HepG2 (cell line): ENCODE measurements around the gene MEMO1. TPM values are rescaled to one million over a fixed set of nuclear protein-coding genes. Genes with fewer than 3 reads are reported as not detected.

Source experiments
- AHR ChIP-seq: IDR thresholded peaks from 2 replicates; pipeline ENCODE4 v1.6.1; 2018; ENCODE audit warnings: missing genetic modification reagents, missing compliant biosample characterization
- CAMTA2 ChIP-seq: sonication (generic); formaldehyde crosslinking; IDR thresholded peaks from 2 replicates; pipeline ENCODE4 v1.4.0; 2020; ENCODE audit warnings: mild to moderate bottlenecking, missing genetic modification reagents, borderline replicate concordance
- CENPT ChIP-seq: sonication (generic); formaldehyde crosslinking; IDR thresholded peaks from 2 replicates; pipeline ENCODE4 v1.8.0; 2022; ENCODE audit warnings: low read depth, mild to moderate bottlenecking, moderate library complexity, missing genetic modification reagents
- EP300 ChIP-seq, 3 experiments: sonication (generic) in 1 of 3; formaldehyde crosslinking in 1 of 3; IDR thresholded peaks; 2 replicates each; pipeline versions ENCODE4 v1.5.1 to v1.6.1; 2011 to 2020; ENCODE audit warnings: low read depth in 2 of 3, low read length in 2 of 3, borderline replicate concordance in 1 of 3, improper control_type of control experiment in 1 of 3, mild to moderate bottlenecking in 1 of 3, missing genetic modification reagents in 1 of 3, moderate library complexity in 1 of 3
- FOXA1 ChIP-seq, 2 experiments: fragments of 450-650 bp in 1 of 2; sonication (generic) in 1 of 2; formaldehyde crosslinking in 1 of 2; IDR thresholded peaks; 2 replicates each; pipeline versions ENCODE4 v1.4.0 to v1.6.1; 2016 to 2020; ENCODE audit warnings: missing genetic modification reagents in 1 of 2
- HNRNPUL1 ChIP-seq: fragments of 200-400 bp; formaldehyde crosslinking; IDR thresholded peaks from 2 replicates; pipeline ENCODE4 v1.6.1; 2017; ENCODE audit warnings: low read depth, mild to moderate bottlenecking, low read length, moderate library complexity
- NR2F6 ChIP-seq, 2 experiments: IDR thresholded peaks; 2 replicates each; pipeline ENCODE4 v1.6.1; 2016; ENCODE audit warnings: antibody characterized with exemption in 1 of 2, mild to moderate bottlenecking in 1 of 2
- NR3C1 ChIP-seq: sonication (generic); formaldehyde crosslinking; IDR thresholded peaks from 2 replicates; pipeline ENCODE4 v1.4.0; 2020; ENCODE audit warnings: missing genetic modification reagents
- PPARG ChIP-seq: conservative IDR thresholded peaks from 2 replicates; pipeline ENCODE4 v1.6.1; 2016; ENCODE audit warnings: missing biosample characterization, missing genetic modification reagents
- REL ChIP-seq: sonication (generic); formaldehyde crosslinking; conservative IDR thresholded peaks from 2 replicates; pipeline ENCODE4 v1.8.0; 2022; ENCODE audit warnings: mild to moderate bottlenecking, missing genetic modification reagents, moderate library complexity
- RFX5 ChIP-seq: IDR thresholded peaks from 2 replicates; pipeline ENCODE4 v1.6.1; 2011; ENCODE audit warnings: low read depth, low read length, improper control_type of control experiment
- SNAI1 ChIP-seq: sonication (generic); formaldehyde crosslinking; IDR thresholded peaks from 2 replicates; pipeline ENCODE4 v1.5.0; 2020; ENCODE audit warnings: mild to moderate bottlenecking, missing genetic modification reagents, borderline replicate concordance
- SP4 ChIP-seq: sonication (generic); formaldehyde crosslinking; IDR thresholded peaks from 2 replicates; pipeline ENCODE4 v1.8.1; 2023; ENCODE audit warnings: mild to moderate bottlenecking, missing genetic modification reagents
- TAF15 ChIP-seq: fragments of 200-400 bp; formaldehyde crosslinking; IDR thresholded peaks from one replicate; pipeline ENCODE4 v1.6.1; 2018; ENCODE audit warnings: mild to moderate bottlenecking, low read depth, low read length; ENCODE audit not compliant: poor library complexity, severe bottlenecking
- TFDP2 ChIP-seq: sonication (generic); formaldehyde crosslinking; IDR thresholded peaks from 2 replicates; pipeline ENCODE4 v1.4.0; 2020; ENCODE audit warnings: missing genetic modification reagents
- ZFP36L2 ChIP-seq: sonication (generic); formaldehyde crosslinking; IDR thresholded peaks from 2 replicates; pipeline ENCODE4 v1.4.0; 2020; ENCODE audit warnings: missing genetic modification reagents
- ZNF136 ChIP-seq: sonication (generic); formaldehyde crosslinking; IDR thresholded peaks from 2 replicates; pipeline ENCODE4 v1.8.1; 2022; ENCODE audit warnings: low read depth, mild to moderate bottlenecking, moderate library complexity, missing genetic modification reagents
- ZNF451 ChIP-seq: sonication (generic); formaldehyde crosslinking; IDR thresholded peaks from 2 replicates; pipeline ENCODE4 v1.5.0; 2020; ENCODE audit warnings: mild to moderate bottlenecking, missing genetic modification reagents
- ZNF644 ChIP-seq: IDR thresholded peaks from 2 replicates; pipeline ENCODE4 v1.6.1; 2016; ENCODE audit warnings: low read depth
- ZNF737 ChIP-seq: sonication (generic); formaldehyde crosslinking; IDR thresholded peaks from 2 replicates; pipeline ENCODE4 v1.5.0; 2020; ENCODE audit warnings: missing genetic modification reagents, mild to moderate bottlenecking, borderline replicate concordance
- polyA plus RNA-seq, 8 experiments: library from polyadenylated mRNA; depleted of rRNA in 3 of 8; stranded (reverse) in 7 of 8; unstranded in 1 of 8; fragments of >200 nt; fragmentation: Illumina TruSeq in 4 of 8; extraction: Trizol in 4 of 8; gene quantifications; 2 replicates each; pipeline versions ENCODE4 v1.2.1 to v1.2.3, GENCODE V29; 2011 to 2016; ENCODE audit warnings: low read depth in 4 of 8, missing spikeins in 1 of 8, mixed read lengths in 1 of 8; ENCODE audit not compliant: insufficient read depth in 1 of 8
- total RNA-seq, 5 experiments: library from RNA; depleted of rRNA; stranded (reverse); fragments of >200 nt; fragmentation: Illumina TruSeq; extraction: Trizol; gene quantifications; 2 replicates each; pipeline ENCODE4 v1.2.3, GENCODE V29; 2016; ENCODE audit warnings: low read depth in 1 of 5
- TF ChIP-seq, protein P1 (sequence below): sonication (generic); formaldehyde crosslinking; IDR thresholded peaks from 2 replicates; pipeline ENCODE4 v1.5.0; 2020; ENCODE audit warnings: mild to moderate bottlenecking, missing genetic modification reagents

MEMO1 gene
- total and polyA plus RNA-seq, 2 of the 13 experiments (the other 11 are each of a cell fraction or from before 2014, with no cell fraction given): 69.8 to 81.6 TPM

GRCh38 chr2:32010670-32011484 lies at the start of gene MEMO1 (continued):
- TF ChIP-seq TFDP2 (CRISPR knock-in tag) (peak; percentile 89), NR3C1 (CRISPR knock-in tag) (no peak), CENPT (CRISPR knock-in tag) (no peak), RFX5 (peak; percentile 44), FOXA1 (IDR thresholded peaks at IDR 0.05) (no peak), FOXA1 (CRISPR knock-in tag; IDR thresholded peaks at IDR 0.05) (peak; percentile 32; the same call in 1 of the 2 replicates), NR2F6 (IDR thresholded peaks at IDR 0.05) (peak; percentile 15; the same call in 1 of the 2 replicates), NR2F6 (CRISPR knock-in tag; IDR thresholded peaks at IDR 0.05) (no peak; the same call in 1 of the 2 replicates), HNRNPUL1 (peak; percentile 91), SNAI1 (CRISPR knock-in tag) (peak; percentile 84; the same call in 1 of the 2 replicates), REL (CRISPR knock-in tag) (0 out of 2 replicates have a peak, but pooled peaks have one; percentile 89), ZNF644 (CRISPR knock-in tag) (peak; percentile 50), ZFP36L2 (no peak; the same call in 1 of the 2 replicates), SP4 (CRISPR knock-in tag) (peak; percentile 95), ZNF136 (CRISPR knock-in tag) (peak; percentile 98), CAMTA2 (CRISPR knock-in tag) (peak; percentile 94), EP300 (IDR thresholded peaks at IDR 0.05; ENCODE audit: low read depth in 2 of 2, low read length in 2 of 2) (peak; percentile 55 to 65), EP300 (CRISPR knock-in tag; IDR thresholded peaks at IDR 0.05; ENCODE audit: borderline replicate concordance) (peak; percentile 79), ZNF737 (CRISPR knock-in tag) (peak; percentile 96), AHR (CRISPR knock-in tag) (peak; percentile 94; the same call in 1 of the 2 replicates), PPARG (CRISPR knock-in tag) (peak; percentile 70; the same call in 1 of the 2 replicates), TAF15 (peak; percentile 99), ZNF451 (CRISPR knock-in tag) (0 out of 2 replicates have a peak, but pooled peaks have one; percentile 46)
- TF ChIP-seq, protein P1, sequence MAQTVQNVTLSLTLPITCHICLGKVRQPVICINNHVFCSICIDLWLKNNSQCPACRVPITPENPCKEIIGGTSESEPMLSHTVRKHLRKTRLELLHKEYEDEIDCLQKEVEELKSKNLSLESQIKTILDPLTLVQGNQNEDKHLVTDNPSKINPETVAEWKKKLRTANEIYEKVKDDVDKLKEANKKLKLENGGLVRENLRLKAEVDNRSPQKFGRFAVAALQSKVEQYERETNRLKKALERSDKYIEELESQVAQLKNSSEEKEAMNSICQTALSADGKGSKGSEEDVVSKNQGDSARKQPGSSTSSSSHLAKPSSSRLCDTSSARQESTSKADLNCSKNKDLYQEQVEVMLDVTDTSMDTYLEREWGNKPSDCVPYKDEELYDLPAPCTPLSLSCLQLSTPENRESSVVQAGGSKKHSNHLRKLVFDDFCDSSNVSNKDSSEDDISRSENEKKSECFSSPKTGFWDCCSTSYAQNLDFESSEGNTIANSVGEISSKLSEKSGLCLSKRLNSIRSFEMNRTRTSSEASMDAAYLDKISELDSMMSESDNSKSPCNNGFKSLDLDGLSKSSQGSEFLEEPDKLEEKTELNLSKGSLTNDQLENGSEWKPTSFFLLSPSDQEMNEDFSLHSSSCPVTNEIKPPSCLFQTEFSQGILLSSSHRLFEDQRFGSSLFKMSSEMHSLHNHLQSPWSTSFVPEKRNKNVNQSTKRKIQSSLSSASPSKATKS: no peak
